Upper lobe of left lung (tissue), 6 donors: ENCODE data around the gene AKR1C2. TPM values are rescaled to one million over a fixed set of nuclear protein-coding genes. Genes with fewer than 3 reads are reported as not detected.
"Not testable (repeated sequence)": the region's sequence is repeated elsewhere in the genome, so short reads cannot be mapped to it uniquely, and the experiment has no call there.

Source experiments
- ATAC-seq, 2 donors: fragments of 200-7000 bp; cut with Tn5 transposase; one replicate each; pipeline ENCODE4 v1.9.1; 2022; ENCODE audit warnings: mild to moderate bottlenecking in 2 of 2, moderate library complexity in 2 of 2; ENCODE audit not compliant: low FRiP score in 2 of 2
- DNase-seq, 2 donors: peaks; one replicate each; pipeline ENCODE4 v3.0.0-alpha.2; 2019 to 2020
- H3K27ac ChIP-seq, 4 donors: fragments of 200-600 bp; sonication (generic); one replicate each; pipeline ENCODE4 v1.5.1; 2016 to 2019
- H3K27me3 ChIP-seq, 4 donors: fragments of 200-600 bp; sonication (generic); one replicate each; pipeline ENCODE4 v1.5.1; 2017 to 2019
- H3K36me3 ChIP-seq, 4 donors: fragments of 200-600 bp; sonication (generic); one replicate each; pipeline ENCODE4 v1.5.1; 2016 to 2019
- H3K4me1 ChIP-seq, 4 donors: fragments of 200-600 bp; sonication (generic); one replicate each; pipeline ENCODE4 v1.5.1; 2018 to 2019
- H3K4me3 ChIP-seq, 4 donors: fragments of 200-600 bp; sonication (generic); one replicate each; pipeline ENCODE4 v1.5.1; 2017 to 2019; ENCODE audit warnings: mild to moderate bottlenecking in 2 of 4, moderate library complexity in 1 of 4
- H3K9me3 ChIP-seq, 4 donors: fragments of 200-600 bp; sonication (generic); one replicate each; pipeline ENCODE4 v1.5.1; 2018 to 2019
- POLR2A ChIP-seq, 4 donors: fragments of 450-650 bp; IDR thresholded peaks; one replicate each; pipeline ENCODE4 v1.5.1; 2016 to 2017; ENCODE audit warnings: antibody characterized with exemption in 4 of 4, mild to moderate bottlenecking in 2 of 4
- POLR2AphosphoS5 ChIP-seq, 2 donors: sonication (generic); formaldehyde crosslinking; IDR thresholded peaks; one replicate each; pipeline ENCODE4 v1.5.1; 2017; ENCODE audit warnings: antibody characterized with exemption in 2 of 2
- WGBS, 2 donors: methylation state at CpG; one replicate each; pipeline ENCODE4 v1.1.5; 2017 to 2018; 5-methylcytosine and 5-hydroxymethylcytosine counted together
- total RNA-seq, 6 donors: library from RNA; depleted of rRNA in 4 of 6; stranded (reverse); fragments of >200 nt in 4 of 6; gene quantifications; one replicate each; pipeline versions ENCODE4 v1.1.0 to v1.2.1, GENCODE V29; 2016 to 2021
- donor health status: DM: no; HTN: no; CAD: no; lungs with moderate emphysema.
- donor health status: DM: no; HTN: yes; CAD: no; lungs with severe emphysema.

Gene AKR1C2
- total RNA-seq, 6 donors from 2014 or later: 7.3 to 76.0 (median 28.6) TPM

DNA sequence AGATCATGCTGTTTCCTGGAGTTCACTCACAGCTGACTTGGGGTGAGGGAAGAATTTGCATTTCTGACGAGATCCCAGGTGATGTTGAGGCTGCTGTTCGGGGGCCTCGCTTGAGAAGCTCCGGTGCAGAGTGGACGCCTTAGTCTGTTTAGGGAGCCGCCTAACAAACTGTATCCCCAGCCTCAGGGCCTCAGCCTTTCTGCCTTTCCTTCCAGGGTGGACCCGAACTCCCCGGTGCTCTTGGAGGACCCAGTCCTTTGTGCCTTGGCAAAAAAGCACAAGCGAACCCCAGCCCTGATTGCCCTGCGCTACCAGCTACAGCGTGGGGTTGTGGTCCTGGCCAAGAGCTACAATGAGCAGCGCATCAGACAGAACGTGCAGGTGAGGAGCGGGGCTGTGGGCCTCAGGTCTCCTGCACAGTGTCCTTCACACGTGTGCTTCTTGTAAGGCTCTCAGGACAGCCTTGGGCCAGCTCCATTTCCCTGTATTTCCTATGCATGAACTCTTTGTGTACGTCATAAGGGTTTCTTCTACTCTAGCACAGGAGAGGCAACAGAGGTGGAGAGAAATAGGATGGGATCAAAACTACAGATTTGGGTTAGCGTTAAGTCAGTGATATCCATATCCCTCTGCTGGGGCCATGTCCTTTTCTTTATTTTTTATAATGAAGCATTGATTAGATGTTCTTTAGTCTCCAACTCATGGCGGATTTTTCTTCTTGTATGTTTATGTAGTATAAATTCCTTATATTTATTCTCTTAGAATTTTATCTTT is 31.1 kb downstream of the AKR1C2 start:
- peak in 1 of 2 donors; percentile 34 for ATAC-seq
- DNase-seq, H3K27ac ChIP-seq, H3K4me1 ChIP-seq, H3K4me3 ChIP-seq, H3K27me3 ChIP-seq, H3K9me3 ChIP-seq: not testable (repeated sequence)
- 95 to 97% methylated on average over 3 to 14 of the region's 18 CpGs for WGBS, 2 donors
- peaks cover 0 to 11% (median 1%) of the 10 kb centered on the region in 4 donors for H3K36me3 ChIP-seq

DNA sequence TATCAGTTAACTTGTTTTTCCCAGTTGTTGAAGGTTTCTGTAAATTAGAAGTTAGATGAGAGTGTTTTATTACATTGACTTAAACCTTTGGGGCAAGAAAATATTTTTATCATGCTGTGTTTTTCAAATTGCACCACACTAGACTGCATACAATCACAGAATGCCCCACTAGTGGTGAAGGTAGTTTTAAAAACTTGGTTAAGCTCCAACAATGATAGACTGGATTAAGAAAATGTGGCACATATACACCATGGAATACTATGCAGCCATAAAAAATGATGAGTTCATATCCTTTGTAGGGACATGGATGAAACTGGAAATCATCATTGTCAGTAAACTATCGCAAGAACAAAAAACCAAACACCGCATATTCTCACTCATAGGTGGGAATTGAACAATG is 33.3 kb downstream of the AKR1C2 start:
- peaks cover 0 to 11% (median 1%) of the 10 kb centered on the region in 4 donors for H3K36me3 ChIP-seq
- DNase-seq, H3K27me3 ChIP-seq, H3K9me3 ChIP-seq, H3K4me1 ChIP-seq, ATAC-seq, H3K27ac ChIP-seq, H3K4me3 ChIP-seq: not testable (repeated sequence)
- 93 to 100% methylated on average over 2 of the region's 2 CpGs for WGBS, 2 donors

DNA sequence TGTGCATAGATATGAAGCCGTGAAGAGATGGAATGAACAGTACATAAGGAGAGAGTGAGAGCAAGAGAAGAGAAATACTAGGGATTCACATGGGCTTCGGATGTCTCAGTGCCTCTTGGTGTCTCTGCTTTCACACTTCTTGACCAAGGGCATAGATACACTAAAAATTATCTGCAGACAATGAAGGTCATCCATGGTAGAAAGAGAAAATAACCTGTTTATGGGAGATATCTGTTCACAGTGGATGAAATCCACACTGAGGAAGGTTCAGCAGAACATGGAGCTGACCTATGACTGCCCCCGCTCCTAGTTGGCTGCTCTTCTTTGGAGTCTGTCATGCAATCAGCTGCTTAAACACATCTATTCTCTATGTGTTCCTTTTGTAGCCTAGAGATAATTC is 34.4 kb downstream of the AKR1C2 start:
- not testable (repeated sequence) for H3K9me3 ChIP-seq, DNase-seq, H3K27ac ChIP-seq, H3K4me3 ChIP-seq, H3K4me1 ChIP-seq, H3K27me3 ChIP-seq, ATAC-seq
- WGBS, 2 donors: 91 to 95% methylated on average over 3 of the region's 3 CpGs
- H3K36me3 ChIP-seq: peaks cover 0 to 11% (median 1%) of the 10 kb centered on the region in 4 donors

DNA sequence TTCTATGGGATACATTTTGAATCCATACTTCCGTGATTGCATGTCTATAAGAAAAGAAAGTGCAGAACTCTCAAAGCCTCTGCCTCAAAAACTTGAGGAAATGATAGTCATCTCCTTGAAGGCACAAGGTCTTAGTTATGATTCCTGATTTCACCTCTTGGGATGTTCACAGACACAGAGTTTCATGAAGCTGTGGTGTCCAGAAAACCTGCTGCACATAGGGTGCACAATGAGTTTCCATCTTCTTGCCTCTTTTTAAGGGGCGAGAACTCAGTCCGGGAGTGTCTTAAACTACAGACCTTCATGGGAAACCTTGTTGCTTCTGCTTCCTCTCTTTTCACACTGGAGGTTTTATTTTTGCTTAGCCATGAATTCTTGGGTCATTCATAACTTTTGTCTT is 36.5 kb downstream of the AKR1C2 start:
- H3K27ac ChIP-seq, H3K4me3 ChIP-seq, H3K27me3 ChIP-seq, ATAC-seq, DNase-seq, H3K4me1 ChIP-seq, H3K9me3 ChIP-seq: not testable (repeated sequence)
- WGBS, 2 donors: 90 to 100% methylated on average over 2 to 3 of the region's 3 CpGs
- H3K36me3 ChIP-seq: peaks cover 0 to 11% (median 1%) of the 10 kb centered on the region in 4 donors

DNA sequence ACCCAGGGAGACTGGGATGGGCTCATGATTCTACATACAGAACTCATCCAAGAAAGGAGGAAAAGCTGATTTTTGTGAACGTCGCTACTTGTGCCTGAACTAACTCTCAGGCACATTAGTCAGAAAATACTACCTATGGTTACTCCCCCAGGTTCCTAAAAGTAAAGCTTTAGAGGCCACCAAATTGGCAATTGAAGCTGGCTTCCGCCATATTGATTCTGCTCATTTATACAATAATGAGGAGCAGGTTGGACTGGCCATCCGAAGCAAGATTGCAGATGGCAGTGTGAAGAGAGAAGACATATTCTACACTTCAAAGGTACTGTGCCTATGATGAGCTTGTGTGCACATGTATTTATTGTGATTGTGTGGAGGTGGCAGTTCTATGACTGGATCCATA is 37.9 kb downstream of the AKR1C2 start:
- Histone ChIP-seq H3K36me3 (peaks cover 0 to 11% (median 1%) of the 10 kb centered on the region in 4 donors), H3K4me3 (peak overlapping the region in 1 of 4 donors; percentile 38)
- H3K27me3 ChIP-seq, ATAC-seq, DNase-seq, H3K27ac ChIP-seq, H3K9me3 ChIP-seq, H3K4me1 ChIP-seq: not testable (repeated sequence)
- 92 to 98% methylated on average over 4 of the region's 4 CpGs for WGBS, 2 donors

DNA sequence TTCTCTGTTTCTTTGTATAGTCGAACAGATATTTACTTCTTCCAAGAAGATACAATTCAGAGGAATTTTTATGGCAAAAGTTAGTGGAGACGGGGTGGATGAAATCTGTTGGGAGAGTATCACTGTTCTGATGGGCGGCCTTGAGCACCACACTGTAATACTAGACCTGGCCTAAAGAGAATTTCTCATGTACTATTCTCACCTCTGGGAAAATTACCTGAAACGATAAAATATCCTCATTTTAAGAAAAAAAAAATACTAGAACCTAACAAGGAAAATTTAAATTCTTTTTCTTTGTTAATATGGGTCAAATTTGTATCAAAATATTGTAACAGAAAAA is 39.9 kb downstream of the AKR1C2 start:
- H3K4me3 ChIP-seq: peak overlapping the region in 3 of 4 donors; percentile 21 to 38 (median 36)
- WGBS, 2 donors: 48 to 77% methylated on average over 3 to 4 of the region's 4 CpGs
- H3K27me3 ChIP-seq, H3K36me3 ChIP-seq, H3K9me3 ChIP-seq, H3K4me1 ChIP-seq, DNase-seq: not testable (repeated sequence)
- peak overlapping the region in 1 of 4 donors; percentile 32 for H3K27ac ChIP-seq
- peak in 1 of 2 donors; percentile 56 for ATAC-seq

DNA sequence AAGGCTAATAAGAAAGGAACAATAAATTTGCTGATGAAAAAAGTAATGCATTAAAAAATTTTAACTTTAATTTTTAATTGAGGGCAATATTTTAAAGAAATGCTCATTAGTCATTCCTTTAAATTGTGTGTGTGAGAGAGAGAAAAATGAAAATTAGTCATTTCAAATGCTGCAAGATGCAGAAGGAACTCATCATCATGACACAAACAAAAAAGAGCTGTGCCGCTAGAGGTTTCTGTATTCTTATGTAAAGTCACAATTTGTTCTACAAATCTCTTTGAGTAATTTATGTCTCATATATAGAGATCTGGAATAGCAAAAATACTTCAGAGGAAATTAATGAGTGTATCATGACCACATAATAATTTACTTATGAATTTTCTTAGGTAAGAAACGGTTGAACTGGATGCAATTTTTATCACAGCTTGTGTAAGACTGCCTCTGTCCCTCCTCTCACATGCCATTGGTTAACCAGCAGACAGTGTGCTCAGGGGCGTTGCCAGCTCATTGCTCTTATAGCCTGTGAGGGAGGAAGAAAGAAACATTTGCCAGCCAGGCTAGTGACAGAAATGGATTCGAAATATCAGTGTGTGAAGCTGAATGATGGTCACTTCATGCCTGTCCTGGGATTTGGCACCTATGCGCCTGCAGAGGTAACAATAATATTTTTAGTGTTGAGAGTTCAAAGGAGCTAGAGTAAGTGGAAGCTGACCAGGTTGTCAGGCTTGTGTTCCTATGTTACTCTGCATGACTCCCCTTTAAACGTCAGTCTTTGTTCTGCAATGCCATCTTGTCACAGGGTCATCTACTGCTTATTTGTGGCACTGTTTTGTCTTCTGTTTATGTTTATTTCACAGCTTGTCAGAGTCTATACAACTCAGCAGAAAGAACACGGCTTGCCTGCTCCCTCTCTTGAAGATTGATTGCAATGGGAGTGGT is 40.5 kb downstream of the AKR1C2 start, which contains the start of gene AKR1C1:
Gene AKR1C1 (plus strand): TSS at position 540 of the 939 bp plus-strand sequence. CDS start 30 bp downstream, at position 570.
- peak; percentile 91 to 97 for ATAC-seq
- peak within 1 kb of the TSS in 1 of 4 donors; percentile 32 for H3K27ac ChIP-seq
- 43 to 60% methylated on average over 6 of the region's 7 CpGs for WGBS, 2 donors
- H3K27me3 ChIP-seq, H3K36me3 ChIP-seq, H3K4me1 ChIP-seq, DNase-seq, H3K9me3 ChIP-seq: not testable (repeated sequence)
- H3K4me3 ChIP-seq: peak within 1 kb of the TSS in 3 of 4 donors; percentile 21 to 38 (median 36)
- TF ChIP-seq POLR2AphosphoS5 (IDR thresholded peaks at IDR 0.05) (peak; percentile 24 to 61), POLR2A (IDR thresholded peaks at IDR 0.05) (peak in 1 of 4 donors; percentile 51)

DNA sequence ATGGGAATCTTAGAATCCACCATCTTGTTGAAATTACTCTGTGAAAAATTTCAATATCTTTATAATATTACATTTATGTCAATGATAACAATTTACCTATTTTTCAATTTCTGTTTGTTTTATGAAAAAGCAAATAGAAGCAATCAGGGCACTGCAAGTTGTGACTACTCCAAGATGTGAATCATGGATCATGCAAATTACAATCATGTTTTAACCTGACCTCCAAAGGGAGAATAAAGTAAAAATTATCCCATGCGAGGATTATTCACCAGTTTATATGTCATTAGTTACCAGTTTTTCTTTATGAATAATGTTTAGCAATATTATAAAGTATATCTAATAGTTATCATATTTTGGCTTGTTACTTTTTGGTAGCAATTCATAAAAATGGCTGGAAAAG is 41.3 kb downstream of the AKR1C2 start:
- H3K36me3 ChIP-seq, H3K4me3 ChIP-seq, H3K27me3 ChIP-seq, ATAC-seq, H3K27ac ChIP-seq, DNase-seq, H3K4me1 ChIP-seq, H3K9me3 ChIP-seq: not testable (repeated sequence)
- 55 to 67% methylated on average over 1 of the region's 1 CpG for WGBS, 2 donors

DNA sequence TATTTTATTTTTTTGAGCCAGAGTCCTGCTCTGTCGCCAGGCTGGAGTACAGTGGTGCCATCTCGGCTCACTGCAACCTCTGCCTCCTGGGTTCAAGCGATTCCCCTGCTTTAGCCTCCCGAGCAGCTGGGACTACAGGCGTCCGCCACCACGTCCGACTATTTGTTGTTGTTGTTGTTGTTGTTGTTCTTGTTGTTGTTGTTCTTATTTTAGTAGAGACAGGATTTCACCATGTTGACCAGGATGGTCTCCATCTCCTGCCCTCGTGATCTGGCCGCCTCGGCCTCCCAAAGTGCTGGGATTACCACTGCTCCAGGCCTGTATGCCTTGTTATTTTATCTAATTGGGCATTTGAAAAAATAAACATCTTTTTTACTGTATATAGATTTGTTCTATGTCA is 42.1 kb downstream of the AKR1C2 start:
- H3K4me1 ChIP-seq, H3K36me3 ChIP-seq, H3K27me3 ChIP-seq, ATAC-seq, DNase-seq, H3K4me3 ChIP-seq, H3K9me3 ChIP-seq, H3K27ac ChIP-seq: not testable (repeated sequence)
- WGBS, 2 donors: 93 to 95% methylated on average over 11 of the region's 11 CpGs

DNA sequence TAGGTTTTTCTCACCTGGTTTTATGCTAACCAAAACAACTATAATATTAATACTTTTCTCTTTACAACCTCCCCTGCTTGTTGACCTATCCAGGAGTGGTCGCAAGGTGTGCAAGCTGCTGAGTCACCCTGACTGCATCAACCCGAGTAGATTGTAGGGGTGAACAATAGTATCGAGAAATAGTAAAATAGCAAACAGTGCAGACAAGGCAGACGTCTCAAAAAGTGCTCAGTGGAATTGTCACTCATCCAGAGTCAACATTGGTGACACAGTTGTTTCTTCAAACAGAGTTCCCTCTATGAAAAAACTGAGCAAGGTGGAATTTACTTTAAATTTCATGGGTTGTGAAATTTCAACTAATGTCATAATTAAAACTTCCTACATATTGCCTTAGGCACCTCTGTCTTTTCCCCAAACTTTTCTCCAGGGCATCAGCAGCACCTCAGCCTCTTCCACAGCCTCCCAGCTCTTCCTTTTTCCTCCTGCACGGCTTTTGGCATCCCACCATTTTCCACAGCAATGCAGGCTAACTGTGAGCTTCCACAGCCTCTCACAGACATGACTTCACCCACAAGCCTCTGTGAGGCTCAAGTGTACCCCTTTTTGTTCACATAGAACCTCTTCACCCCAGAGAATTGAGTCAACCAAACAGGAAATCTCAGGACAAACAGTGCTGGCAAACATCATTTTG is 46.6 kb downstream of the AKR1C2 start:
- DNase-seq, H3K9me3 ChIP-seq, H3K27me3 ChIP-seq, H3K4me1 ChIP-seq, H3K4me3 ChIP-seq, ATAC-seq, H3K36me3 ChIP-seq, H3K27ac ChIP-seq: not testable (repeated sequence)
- 62 to 69% methylated on average over 5 of the region's 5 CpGs for WGBS, 2 donors

DNA sequence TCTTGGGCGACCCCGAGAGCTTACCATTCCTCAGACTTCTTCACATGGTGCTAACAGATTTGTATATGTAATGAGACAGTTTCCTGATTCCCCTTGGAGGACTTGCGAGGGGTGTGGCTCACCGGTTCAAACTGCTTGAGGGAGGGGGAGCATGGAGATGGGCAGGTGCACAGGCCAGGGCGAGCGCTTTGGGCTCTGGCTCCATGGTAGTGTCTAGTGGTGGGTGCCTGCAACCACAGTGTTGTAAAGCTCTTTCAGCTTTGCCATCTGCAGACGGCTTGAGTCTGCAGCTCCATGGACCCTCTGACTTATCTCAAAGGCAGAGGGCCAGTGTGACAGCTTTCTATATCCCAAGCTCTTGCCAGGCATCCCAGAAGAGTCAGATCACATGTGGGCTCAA is 47.6 kb downstream of the AKR1C2 start:
- ATAC-seq: peak in 1 of 2 donors; percentile 22

More for the DNA sequence above, 47.6 kb downstream of the AKR1C2 start:
- not testable (repeated sequence) for DNase-seq, H3K36me3 ChIP-seq, H3K27me3 ChIP-seq, H3K27ac ChIP-seq, H3K4me1 ChIP-seq, H3K9me3 ChIP-seq, H3K4me3 ChIP-seq
- 90% methylated on average over 2 to 4 of the region's 7 CpGs for WGBS, 2 donors
